22Rv1 (cell line): ENCODE measurements around the gene THBS4.

Experiments used
- ZFX ChIP-seq: fragments of 450-650 bp; IDR thresholded peaks from 2 replicates; pipeline ENCODE4 v1.6.1; 2017; ENCODE audit warnings: antibody characterized with exemption, borderline replicate concordance
- TF ChIP-seq, protein P1 (sequence below): fragments of 450-650 bp; IDR thresholded peaks from 2 replicates; pipeline ENCODE4 v1.5.1; 2017; ENCODE audit warnings: mild to moderate bottlenecking

GRCh38 chr5:80071510-80072021, 36.4 kb downstream of the THBS4 start:
- TF ChIP-seq, protein P1, sequence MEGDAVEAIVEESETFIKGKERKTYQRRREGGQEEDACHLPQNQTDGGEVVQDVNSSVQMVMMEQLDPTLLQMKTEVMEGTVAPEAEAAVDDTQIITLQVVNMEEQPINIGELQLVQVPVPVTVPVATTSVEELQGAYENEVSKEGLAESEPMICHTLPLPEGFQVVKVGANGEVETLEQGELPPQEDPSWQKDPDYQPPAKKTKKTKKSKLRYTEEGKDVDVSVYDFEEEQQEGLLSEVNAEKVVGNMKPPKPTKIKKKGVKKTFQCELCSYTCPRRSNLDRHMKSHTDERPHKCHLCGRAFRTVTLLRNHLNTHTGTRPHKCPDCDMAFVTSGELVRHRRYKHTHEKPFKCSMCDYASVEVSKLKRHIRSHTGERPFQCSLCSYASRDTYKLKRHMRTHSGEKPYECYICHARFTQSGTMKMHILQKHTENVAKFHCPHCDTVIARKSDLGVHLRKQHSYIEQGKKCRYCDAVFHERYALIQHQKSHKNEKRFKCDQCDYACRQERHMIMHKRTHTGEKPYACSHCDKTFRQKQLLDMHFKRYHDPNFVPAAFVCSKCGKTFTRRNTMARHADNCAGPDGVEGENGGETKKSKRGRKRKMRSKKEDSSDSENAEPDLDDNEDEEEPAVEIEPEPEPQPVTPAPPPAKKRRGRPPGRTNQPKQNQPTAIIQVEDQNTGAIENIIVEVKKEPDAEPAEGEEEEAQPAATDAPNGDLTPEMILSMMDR: no peak
- no peak for TF ChIP-seq ZFX
